Neural cell (in vitro differentiated cells): ENCODE results near the gene RPS6KA2. TPM values are rescaled to one million over a fixed set of nuclear protein-coding genes. Genes with fewer than 3 reads are reported as not detected.

ENCODE experiments used
- H2AFZ ChIP-seq: fragments of 200-600, 300-800 bp; sonication (generic), shearing (Covaris generic); 2 replicates; pipeline ENCODE4 v1.6.0; 2014; ENCODE audit warnings: low read depth, mild to moderate bottlenecking, antibody characterized with exemption, low read length, moderate library complexity
- H3F3A ChIP-seq: fragments of 200-600 bp; shearing (Covaris generic); 2 replicates; pipeline ENCODE4 v1.6.1; 2016; ENCODE audit warnings: mild to moderate bottlenecking, moderate library complexity, mixed read lengths, antibody characterized with exemption, low read length; ENCODE audit not compliant: insufficient read depth, poor library complexity, severe bottlenecking
- H3K27ac ChIP-seq: fragments of 200-600, 300-800 bp; sonication (generic), shearing (Covaris generic); 2 replicates; pipeline ENCODE4 v1.5.1; 2014; ENCODE audit warnings: mild to moderate bottlenecking, low read length, moderate library complexity
- H3K27me3 ChIP-seq: fragments of 300-800, 200-600 bp; sonication (generic), shearing (Covaris generic); 2 replicates; pipeline ENCODE4 v1.6.0; 2014; ENCODE audit warnings: mild to moderate bottlenecking, low read depth, low read length, moderate library complexity; ENCODE audit not compliant: insufficient read depth
- H3K36me3 ChIP-seq: fragments of 300-800, 200-600 bp; sonication (generic), shearing (Covaris generic); 2 replicates; pipeline ENCODE4 v1.5.1; 2014; ENCODE audit warnings: mild to moderate bottlenecking, antibody characterized with exemption, low read length, moderate library complexity; ENCODE audit not compliant: insufficient read depth
- H3K4me2 ChIP-seq: fragments of 300-800, 200-600 bp; sonication (generic), shearing (Covaris generic); 2 replicates; pipeline ENCODE4 v1.6.0; 2014; ENCODE audit warnings: mild to moderate bottlenecking, low read length
- H3K4me3 ChIP-seq: fragments of 300-800, 200-600 bp; sonication (generic), shearing (Covaris generic); 2 replicates; pipeline ENCODE4 v1.5.1; 2014; ENCODE audit warnings: mild to moderate bottlenecking, low read length, moderate library complexity
- H3K79me2 ChIP-seq: fragments of 200-600 bp; shearing (Covaris generic); replicated peaks from 2 replicates; pipeline ENCODE4 v1.6.0; 2014; ENCODE audit warnings: mild to moderate bottlenecking, low read length, moderate library complexity; ENCODE audit not compliant: insufficient read depth
- H3K9ac ChIP-seq: fragments of 300-800, 200-600 bp; sonication (generic), shearing (Covaris generic); 2 replicates; pipeline ENCODE4 v1.6.1; 2016; ENCODE audit warnings: mild to moderate bottlenecking, low read length, mixed read lengths
- H3K9me2 ChIP-seq: fragments of 200-600 bp; shearing (Covaris generic); 2 replicates; pipeline ENCODE4 v1.6.1; 2016; ENCODE audit warnings: mild to moderate bottlenecking, low read length, mixed read lengths; ENCODE audit not compliant: insufficient read depth
- H3K9me3 ChIP-seq: fragments of 200-600, 300-800 bp; sonication (generic), shearing (Covaris generic); 2 replicates; pipeline ENCODE4 v1.6.1; 2016; ENCODE audit warnings: mild to moderate bottlenecking, mixed run types, low read length, moderate library complexity, mixed read lengths
- H4K20me1 ChIP-seq: fragments of 200-600 bp; shearing (Covaris generic); 2 replicates; pipeline ENCODE4 v1.6.1; 2016; ENCODE audit warnings: mild to moderate bottlenecking, mixed run types; ENCODE audit not compliant: insufficient read depth
- EP300 ChIP-seq: fragments of 450-650 bp; conservative IDR thresholded peaks from 2 replicates; pipeline ENCODE4 v1.6.1; 2014; ENCODE audit warnings: antibody characterized with exemption, mild to moderate bottlenecking, moderate library complexity; ENCODE audit not compliant: poor library complexity, severe bottlenecking
- EZH2 ChIP-seq: fragments of 200-600, 300-800 bp; shearing (Covaris generic), sonication (generic); IDR thresholded peaks from 2 replicates; pipeline ENCODE4 v1.6.1; 2014; ENCODE audit warnings: antibody characterized with exemption, low read length, borderline replicate concordance, mild to moderate bottlenecking; ENCODE audit not compliant: insufficient read depth, poor library complexity, severe bottlenecking
- MXI1 ChIP-seq: fragments of 450-650 bp; conservative IDR thresholded peaks from 2 replicates; pipeline ENCODE4 v1.6.1; 2014; ENCODE audit warnings: antibody characterized with exemption, mild to moderate bottlenecking; ENCODE audit not compliant: poor library complexity, severe bottlenecking
- POLR2AphosphoS5 ChIP-seq: IDR thresholded peaks from 2 replicates; pipeline ENCODE4 v1.6.1; 2012
- RAD21 ChIP-seq: fragments of 450-650 bp; conservative IDR thresholded peaks from 2 replicates; pipeline ENCODE4 v1.6.1; 2014; ENCODE audit warnings: antibody characterized with exemption, mild to moderate bottlenecking, moderate library complexity
- SMC3 ChIP-seq: fragments of 450-650 bp; conservative IDR thresholded peaks from 2 replicates; pipeline ENCODE4 v1.6.1; 2014; ENCODE audit warnings: antibody characterized with exemption, mild to moderate bottlenecking, moderate library complexity; ENCODE audit not compliant: poor library complexity
- TAF1 ChIP-seq: IDR thresholded peaks from 2 replicates; pipeline ENCODE4 v1.6.1; 2012; ENCODE audit warnings: low read depth
- polyA plus RNA-seq: library from polyadenylated mRNA; depleted of rRNA; stranded (reverse); fragments of >200 nt; gene quantifications from 2 replicates; pipeline ENCODE4 v1.2.3, GENCODE V29; 2014
- TF ChIP-seq, protein P1 (sequence below): fragments of 450-650 bp; IDR thresholded peaks from 2 replicates; pipeline ENCODE4 v1.5.1; 2014; ENCODE audit warnings: antibody characterized with exemption, mild to moderate bottlenecking, moderate library complexity; ENCODE audit not compliant: poor library complexity, severe bottlenecking
- TF ChIP-seq, protein P2 (sequence below): IDR thresholded peaks from 2 replicates; pipeline ENCODE4 v1.6.1; 2012; ENCODE audit warnings: borderline replicate concordance

The RPS6KA2 gene
- polyA plus RNA-seq, 1 donor from 2014 or later: 34.3 TPM

DNA sequence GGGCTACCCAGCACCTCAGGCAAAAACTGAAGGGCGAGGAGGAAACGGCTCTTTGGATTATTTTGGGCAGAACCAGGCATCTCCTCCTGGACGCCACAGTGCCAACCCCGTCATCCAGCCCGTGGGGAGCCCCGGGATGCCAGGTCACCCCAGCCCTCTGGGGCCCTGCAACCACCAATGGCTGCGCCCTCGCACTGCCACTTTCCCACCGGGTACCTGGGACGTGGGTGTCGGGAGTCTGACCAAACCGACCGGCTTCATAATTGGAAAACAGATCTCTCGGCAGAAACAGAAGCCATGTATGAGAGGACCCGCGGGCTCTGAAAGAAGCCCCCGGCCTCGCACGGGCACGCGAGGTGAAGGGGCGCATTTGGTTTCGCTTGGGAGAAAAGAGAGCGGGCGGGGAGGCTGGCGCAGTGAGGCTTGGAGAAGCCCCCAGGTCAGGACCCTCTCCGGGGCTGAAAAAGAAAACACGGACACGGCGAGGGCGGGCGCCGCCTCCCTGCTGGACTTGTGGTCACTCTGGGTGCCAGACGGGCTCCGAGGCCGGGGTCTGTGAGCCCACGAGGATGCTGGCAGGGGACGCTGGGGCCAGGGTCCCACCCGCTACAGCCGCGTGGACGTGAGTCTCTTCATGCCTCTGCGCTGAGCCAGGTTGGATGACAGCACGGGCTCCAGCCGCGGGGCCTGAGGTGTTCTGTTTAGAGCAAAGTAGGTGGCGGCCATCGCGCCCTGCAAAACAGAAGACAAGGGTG is 214.7 kb downstream of the RPS6KA2 start:
- Histone ChIP-seq H3K79me2 (no peaks in the 10 kb centered on the region), H2AFZ (no peak overlapping the region), H3K4me3 (no peak overlapping the region), H3K9ac (no peak overlapping the region), H3K9me3 (no peaks in the 10 kb centered on the region), H3K27me3 (no peaks in the 10 kb centered on the region), H3K9me2 (no peaks in the 10 kb centered on the region), H3K27ac (no peak overlapping the region), H4K20me1 (no peaks in the 10 kb centered on the region), H3F3A (no peaks in the 10 kb centered on the region), H3K36me3 (no peaks in the 10 kb centered on the region), H3K4me2 (no peak overlapping the region)
- TF ChIP-seq RAD21 (no peak), SMC3 (no peak), POLR2AphosphoS5 (no peak), EZH2 (no peak), TAF1 (no peak), MXI1 (no peak), EP300 (no peak)
- TF ChIP-seq, protein P1, sequence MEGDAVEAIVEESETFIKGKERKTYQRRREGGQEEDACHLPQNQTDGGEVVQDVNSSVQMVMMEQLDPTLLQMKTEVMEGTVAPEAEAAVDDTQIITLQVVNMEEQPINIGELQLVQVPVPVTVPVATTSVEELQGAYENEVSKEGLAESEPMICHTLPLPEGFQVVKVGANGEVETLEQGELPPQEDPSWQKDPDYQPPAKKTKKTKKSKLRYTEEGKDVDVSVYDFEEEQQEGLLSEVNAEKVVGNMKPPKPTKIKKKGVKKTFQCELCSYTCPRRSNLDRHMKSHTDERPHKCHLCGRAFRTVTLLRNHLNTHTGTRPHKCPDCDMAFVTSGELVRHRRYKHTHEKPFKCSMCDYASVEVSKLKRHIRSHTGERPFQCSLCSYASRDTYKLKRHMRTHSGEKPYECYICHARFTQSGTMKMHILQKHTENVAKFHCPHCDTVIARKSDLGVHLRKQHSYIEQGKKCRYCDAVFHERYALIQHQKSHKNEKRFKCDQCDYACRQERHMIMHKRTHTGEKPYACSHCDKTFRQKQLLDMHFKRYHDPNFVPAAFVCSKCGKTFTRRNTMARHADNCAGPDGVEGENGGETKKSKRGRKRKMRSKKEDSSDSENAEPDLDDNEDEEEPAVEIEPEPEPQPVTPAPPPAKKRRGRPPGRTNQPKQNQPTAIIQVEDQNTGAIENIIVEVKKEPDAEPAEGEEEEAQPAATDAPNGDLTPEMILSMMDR: no peak
- TF ChIP-seq, protein P2, sequence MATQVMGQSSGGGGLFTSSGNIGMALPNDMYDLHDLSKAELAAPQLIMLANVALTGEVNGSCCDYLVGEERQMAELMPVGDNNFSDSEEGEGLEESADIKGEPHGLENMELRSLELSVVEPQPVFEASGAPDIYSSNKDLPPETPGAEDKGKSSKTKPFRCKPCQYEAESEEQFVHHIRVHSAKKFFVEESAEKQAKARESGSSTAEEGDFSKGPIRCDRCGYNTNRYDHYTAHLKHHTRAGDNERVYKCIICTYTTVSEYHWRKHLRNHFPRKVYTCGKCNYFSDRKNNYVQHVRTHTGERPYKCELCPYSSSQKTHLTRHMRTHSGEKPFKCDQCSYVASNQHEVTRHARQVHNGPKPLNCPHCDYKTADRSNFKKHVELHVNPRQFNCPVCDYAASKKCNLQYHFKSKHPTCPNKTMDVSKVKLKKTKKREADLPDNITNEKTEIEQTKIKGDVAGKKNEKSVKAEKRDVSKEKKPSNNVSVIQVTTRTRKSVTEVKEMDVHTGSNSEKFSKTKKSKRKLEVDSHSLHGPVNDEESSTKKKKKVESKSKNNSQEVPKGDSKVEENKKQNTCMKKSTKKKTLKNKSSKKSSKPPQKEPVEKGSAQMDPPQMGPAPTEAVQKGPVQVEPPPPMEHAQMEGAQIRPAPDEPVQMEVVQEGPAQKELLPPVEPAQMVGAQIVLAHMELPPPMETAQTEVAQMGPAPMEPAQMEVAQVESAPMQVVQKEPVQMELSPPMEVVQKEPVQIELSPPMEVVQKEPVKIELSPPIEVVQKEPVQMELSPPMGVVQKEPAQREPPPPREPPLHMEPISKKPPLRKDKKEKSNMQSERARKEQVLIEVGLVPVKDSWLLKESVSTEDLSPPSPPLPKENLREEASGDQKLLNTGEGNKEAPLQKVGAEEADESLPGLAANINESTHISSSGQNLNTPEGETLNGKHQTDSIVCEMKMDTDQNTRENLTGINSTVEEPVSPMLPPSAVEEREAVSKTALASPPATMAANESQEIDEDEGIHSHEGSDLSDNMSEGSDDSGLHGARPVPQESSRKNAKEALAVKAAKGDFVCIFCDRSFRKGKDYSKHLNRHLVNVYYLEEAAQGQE: no peak

DNA sequence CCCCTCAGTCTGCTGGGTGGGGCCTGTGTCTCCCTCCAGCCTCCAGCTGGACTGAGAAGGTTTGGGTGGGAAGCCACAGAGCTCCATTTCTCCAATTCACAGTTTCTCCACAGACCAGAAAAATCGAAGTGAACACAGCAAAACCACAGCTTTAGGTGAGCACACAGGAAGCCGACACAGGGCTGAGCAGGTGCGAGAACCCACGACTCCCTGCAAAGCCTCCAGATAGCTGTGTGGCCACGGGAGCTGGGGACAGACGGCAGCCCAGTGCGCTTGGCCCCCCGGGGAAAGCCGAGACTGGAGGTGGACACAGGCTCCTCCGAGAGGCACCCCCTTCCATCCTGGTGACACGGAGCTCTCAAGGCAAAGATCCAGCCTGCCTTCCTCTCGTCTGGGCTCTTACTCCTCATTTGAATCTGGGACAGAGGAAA is 215.3 kb downstream of the RPS6KA2 start:
- no peak overlapping the region for H3K9ac ChIP-seq
- H3K9me3 ChIP-seq: no peaks in the 10 kb centered on the region
- no peak overlapping the region for H3K4me2 ChIP-seq
- TF ChIP-seq SMC3: no peak
- TF ChIP-seq, protein P1: no peak
- TF ChIP-seq, protein P2: no peak
- TF ChIP-seq EP300: no peak
- no peak for TF ChIP-seq POLR2AphosphoS5
- no peak for TF ChIP-seq RAD21
- TF ChIP-seq MXI1: no peak
- no peak for TF ChIP-seq EZH2
- TF ChIP-seq TAF1: no peak
- no peak overlapping the region for H3K27ac ChIP-seq
- H3K36me3 ChIP-seq: no peaks in the 10 kb centered on the region
- no peak overlapping the region for H2AFZ ChIP-seq
- no peaks in the 10 kb centered on the region for H3F3A ChIP-seq
- H3K4me3 ChIP-seq: no peak overlapping the region
- no peaks in the 10 kb centered on the region for H3K27me3 ChIP-seq
- H3K79me2 ChIP-seq: no peaks in the 10 kb centered on the region
- H3K9me2 ChIP-seq: no peaks in the 10 kb centered on the region
- H4K20me1 ChIP-seq: no peaks in the 10 kb centered on the region
